Activated CD8-positive, alpha-beta memory T cell treated with anti-CD3 and anti-CD28 coated beads for 24 hours (primary cell): ENCODE data around the gene MARCHF11.
A peak's percentile ranks its signal among the peaks of the same experiment; 100 is the strongest.

Experiments
- DNase-seq: peaks from one replicate; pipeline ENCODE4 v3.0.0-alpha.2; 2020

Gene MARCHF11, protein sequence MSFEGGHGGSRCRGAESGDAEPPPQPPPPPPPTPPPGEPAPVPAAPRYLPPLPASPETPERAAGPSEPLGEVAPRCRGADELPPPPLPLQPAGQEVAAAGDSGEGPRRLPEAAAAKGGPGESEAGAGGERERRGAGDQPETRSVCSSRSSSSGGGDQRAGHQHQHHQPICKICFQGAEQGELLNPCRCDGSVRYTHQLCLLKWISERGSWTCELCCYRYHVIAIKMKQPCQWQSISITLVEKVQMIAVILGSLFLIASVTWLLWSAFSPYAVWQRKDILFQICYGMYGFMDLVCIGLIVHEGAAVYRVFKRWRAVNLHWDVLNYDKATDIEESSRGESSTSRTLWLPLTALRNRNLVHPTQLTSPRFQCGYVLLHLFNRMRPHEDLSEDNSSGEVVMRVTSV

DNA sequence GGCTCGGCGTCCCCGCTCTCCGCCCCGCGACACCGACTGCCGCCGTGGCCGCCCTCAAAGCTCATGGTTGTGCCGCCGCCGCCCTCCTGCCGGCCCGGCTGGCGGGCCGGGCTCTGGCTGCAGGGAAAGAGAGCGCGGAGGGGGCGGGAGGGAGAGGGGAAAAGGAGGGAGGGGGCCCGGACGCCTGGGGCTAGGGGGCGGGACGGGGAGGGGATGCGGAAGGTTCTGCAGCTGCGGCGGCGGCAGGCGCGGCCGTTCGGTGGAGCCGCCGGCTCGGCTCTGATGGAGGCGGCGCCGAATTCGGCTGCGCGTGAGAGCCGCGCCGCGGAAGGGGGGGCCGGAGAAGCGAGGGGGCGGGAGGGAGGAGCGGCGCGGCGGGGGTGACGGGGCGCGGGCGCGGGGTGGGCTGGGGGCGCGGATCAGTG, at the start of gene MARCHF11:
MARCHF11 (minus strand) TSS at position 281 of the 425 bp plus-strand sequence; CDS start at position 65, 216 bp downstream.
- DNase-seq: no peak

DNA sequence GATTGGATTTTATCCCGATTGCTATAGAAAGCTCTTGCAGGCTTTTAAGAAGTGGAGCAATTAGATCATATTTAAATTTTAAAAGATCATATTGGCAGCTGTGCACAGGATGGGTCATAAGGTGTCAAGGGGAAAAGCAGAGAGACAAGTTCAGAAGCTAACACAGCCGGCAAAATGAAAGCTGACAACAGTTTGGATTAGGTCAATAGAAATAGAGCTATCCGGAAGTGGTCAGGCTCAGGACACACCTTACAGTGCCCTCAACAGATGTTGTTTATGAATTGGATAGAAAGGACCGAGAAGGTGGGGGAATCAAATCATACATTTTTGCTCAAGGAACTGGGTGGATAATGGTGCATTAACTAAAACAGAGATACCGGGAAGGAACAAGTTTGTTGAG, 46.3 kb upstream of the MARCHF11 start:
- DNase-seq: no peak

DNA sequence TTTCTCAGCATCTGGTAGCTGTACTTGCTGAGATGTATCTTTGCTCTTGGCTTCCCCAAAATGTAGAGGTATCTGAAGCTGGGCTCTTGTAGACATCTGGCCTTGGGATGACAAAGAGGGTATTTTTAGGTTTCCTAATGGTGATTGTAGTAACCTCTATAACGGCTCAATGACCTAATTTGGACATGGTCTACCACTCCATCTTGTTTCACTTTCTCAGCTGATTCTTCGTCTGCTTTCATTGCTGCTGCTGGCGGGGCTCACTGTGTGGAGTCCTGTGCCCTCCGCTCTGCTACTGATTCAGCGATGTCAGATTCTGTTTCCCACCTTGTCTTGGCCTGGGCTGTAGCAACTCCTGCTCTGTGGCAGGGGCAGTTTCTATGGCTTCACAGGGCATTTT, 12.7 kb upstream of the MARCHF11 start:
- no peak for DNase-seq

DNA sequence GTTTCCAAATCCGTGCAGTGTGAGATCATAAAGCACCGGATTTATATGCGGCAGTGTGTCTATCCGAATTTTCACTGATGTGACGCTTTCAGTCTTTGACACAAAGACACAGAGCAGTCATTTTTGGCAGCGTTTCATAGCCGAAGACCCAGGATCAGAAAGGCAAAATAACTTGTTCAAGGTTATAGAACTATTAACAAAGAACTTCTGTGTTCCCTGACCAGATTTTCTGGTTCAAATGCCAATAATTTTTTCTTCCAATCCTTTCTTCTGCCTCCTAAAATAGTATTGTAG, 1.1 kb upstream of the MARCHF11 start:
- no peak for DNase-seq

DNA sequence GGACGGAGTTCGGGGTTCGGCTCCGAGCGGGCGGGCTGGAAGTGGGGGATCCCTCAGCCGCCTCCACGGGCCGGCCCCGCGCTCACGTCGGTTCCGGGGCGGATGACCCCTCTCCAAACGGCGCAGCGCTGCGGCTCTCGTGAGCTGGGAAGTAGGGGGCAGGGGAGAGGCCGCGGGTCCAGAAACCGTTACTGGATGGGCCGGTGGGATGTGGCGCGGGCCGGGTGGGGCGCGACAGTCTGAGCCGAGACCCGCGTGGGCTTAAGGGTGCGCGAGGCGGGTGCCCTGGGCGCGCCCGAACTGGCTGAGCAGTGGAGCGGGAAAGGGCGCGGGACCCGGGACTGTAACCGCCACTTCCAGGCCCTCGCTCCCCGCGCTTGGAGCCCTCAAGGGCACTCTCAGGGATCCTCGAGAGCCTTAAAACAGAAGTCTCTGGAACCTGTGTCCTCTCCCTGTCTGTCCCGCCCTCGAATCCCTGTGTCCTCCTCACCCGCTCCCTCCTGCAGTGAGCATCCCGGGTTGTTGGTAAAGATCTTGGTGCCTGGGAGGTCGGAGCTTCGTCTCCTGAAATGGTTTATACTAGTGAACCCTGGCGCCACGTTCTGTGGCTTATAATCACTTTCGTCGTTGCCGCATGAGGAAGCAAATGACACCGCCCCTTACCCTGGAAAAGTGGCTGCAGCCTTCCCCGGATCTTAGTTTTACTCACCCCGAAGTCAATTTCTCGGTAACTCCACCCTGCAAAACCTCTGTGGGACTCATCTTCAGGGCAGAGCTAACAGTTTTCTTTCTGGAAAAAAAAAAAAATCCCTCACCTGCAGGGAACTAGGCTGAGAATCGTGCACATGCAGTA, 571 bp upstream of the MARCHF11 start:
- no peak for DNase-seq

DNA sequence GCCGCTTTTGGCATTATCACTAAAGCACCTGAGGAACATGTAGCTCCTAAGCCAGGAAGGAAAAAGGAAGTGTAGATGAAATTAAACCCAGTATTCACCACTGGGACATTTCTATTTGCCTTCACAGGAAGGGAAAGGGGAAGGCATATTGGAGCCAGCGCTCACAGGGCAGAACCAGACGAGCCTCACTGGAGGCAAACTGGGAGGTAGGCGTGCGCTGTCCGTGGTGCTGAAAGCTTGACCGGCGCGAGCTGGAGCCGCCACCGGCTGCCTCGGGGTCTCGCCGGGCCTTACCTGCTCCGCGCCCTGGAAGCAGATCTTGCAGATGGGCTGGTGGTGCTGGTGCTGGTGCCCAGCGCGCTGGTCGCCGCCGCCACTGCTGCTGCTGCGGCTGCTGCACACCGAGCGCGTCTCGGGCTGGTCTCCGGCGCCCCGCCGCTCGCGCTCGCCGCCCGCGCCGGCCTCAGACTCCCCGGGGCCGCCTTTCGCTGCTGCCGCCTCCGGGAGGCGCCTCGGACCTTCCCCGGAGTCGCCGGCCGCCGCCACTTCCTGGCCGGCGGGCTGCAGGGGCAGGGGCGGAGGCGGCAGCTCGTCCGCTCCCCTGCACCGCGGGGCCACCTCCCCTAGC, 732 bp downstream of the MARCHF11 start:
- DNase-seq: peak; percentile 62

DNA sequence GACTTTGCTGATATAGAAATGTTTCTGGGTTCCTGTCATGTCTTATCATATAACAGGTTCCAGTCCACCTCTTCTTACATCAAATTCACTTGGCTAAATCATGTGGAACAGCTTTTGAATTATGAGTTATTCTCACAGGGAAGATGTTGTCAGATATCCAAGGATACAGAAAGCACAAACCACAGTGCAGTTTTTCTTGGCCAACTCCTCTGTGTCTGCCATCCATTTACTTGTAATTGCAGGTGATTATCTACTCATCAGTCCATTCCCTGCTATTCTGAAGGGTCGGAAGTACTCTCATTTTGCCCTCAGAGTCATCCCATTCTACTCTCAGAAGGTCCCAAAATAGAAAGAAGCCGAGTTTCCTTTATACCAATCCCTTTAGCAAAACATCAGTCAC, 10.0 kb downstream of the MARCHF11 start:
- no peak for DNase-seq

DNA sequence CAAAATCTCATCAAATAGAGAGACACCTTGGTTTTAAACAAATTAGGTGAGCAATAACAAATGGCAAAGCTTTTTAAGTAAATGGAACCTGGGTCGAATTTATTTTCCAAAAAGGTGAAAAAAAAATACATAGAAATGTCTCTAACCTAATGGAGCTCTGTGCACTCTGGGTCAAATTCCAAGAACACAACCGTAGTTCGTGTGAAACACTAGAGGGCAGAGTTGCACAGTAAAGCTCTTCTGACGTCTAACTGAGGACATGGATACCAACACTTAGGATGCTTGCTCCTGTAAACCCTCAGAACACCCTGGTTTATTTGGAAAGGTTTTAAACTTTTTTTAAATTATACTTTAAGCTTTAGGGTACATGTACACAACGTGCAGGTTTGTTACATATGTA, 18.9 kb downstream of the MARCHF11 start:
- DNase-seq: no peak

DNA sequence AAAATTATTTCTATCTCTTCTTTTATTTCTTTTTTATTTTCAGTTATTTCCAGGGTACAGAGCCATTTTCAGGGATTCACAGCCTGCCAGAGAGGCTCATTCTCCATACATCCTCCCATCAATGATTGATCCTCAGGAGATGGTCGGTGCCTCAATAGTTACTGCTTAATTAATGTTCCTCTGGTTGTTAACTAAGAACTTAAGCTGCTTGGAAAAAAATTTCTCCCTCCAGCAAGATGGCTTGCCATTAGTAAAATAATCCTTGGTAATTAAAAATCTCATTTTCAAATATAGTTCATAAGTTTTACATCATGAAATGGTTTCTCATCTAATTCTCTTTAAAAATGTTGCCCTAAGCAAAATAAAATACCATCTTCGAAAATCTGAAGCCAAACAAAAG, 20.0 kb downstream of the MARCHF11 start:
- no peak for DNase-seq

DNA sequence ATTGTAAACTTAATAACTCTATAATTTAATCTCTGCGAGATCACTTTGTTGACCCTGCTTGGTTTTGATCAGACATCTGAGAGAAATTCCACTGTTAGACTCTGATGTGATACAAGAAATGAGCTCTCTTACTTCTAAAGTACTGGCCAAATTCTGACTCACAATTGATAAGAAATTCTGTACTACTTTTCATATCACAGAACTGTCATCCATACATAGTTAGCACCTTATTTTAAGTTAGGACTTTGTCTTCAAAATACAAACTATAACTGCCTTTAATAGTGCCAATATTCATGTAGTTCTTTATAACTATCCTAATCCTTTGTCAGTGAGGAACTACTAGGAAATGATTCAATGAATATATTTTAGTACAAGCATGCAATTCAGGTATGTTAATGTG, 23.4 kb downstream of the MARCHF11 start:
- no peak for DNase-seq

DNA sequence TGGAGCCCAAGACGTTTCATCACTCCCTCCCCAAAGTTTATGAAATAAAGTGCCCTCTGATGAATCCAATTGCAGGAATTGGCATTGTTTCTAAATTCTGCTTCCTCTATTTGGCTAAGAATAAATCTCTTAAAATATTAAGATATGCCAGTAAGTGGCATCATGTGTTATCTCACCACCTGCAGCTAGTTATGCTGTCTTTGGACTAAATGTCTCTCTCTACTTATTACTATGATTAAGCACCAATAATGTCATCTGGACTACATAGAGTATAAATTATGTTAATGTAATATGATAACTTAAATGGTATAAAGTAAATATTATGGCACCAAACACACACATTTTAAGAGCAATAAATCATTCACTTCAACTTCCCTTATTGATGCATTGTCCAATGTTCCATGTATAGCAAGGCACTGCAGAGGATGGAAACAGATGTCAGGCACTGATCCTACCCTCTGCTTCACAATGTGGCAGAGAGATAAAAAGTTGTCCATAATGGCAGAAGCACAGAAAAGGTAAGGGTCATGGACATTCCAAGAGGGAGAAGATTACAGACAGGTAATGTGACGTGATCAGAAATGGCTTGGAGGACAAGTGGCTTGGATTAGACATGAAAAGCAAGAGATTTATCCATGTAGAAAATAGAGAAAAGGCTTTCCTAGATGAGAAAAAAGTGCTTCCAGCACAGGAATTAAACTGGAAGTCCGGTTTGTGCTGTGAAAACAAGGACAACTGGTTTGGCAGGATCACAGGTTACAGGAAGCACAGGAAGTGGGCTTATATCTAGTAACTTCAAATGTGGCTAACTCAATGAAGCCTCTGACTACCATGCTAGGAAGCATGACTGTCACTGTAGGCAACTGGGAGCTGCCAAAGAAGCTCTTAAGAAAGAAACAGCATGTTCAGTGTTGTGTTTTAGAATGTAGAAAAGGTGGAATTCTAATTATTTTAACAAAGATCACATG, 26.7 kb downstream of the MARCHF11 start:
- DNase-seq: no peak

DNA sequence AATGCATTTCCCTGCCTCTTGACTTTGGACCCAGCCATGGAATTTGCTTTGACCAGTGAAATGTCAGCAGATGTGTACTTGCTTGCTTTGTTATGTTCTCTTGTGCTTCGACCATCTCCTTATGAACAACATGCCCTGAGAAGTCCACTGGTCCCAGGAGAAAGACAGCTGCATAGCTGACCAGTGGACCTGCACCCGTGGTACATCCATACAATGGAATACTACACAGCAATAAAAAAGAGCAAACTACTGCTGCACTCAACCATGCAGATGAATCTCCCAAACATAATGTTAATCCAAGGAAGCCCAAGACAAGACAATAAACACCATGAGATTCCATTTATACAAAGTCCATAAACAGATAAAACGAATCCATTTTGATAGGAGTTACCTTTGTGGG, 30.0 kb downstream of the MARCHF11 start:
- no peak for DNase-seq

DNA sequence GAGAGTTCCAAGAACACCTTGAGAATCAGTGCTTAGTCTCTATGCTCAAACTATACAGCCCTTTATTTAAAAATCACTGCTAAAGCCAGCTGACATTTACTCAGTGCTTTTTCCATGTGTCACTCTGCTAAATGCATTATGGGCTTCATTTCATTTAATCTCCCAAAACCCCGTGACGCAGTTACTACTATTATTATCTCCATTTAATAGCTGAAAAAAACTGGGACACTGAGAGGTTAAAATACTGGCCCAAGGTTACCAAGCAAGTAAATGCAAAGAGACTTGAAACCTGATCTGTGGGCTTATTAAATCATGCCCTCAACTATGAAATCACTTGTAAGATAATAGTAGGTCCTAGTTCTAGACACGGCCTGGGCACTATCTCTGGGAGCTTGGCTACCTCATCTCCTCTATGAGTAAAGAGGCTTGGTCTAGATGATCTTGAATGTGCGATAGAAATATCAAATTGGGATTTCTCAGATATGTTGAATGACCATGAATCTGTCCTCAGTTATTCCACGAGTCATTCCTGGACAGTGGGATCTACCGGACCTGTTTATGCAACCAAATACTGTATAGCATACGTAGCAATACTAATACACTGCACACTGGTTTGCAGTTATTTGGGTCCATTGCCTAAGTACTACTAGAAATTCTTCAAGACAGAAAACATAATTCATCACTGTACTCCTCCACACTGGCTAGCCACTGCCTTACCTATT, 32.3 kb downstream of the MARCHF11 start:
- DNase-seq: no peak

DNA sequence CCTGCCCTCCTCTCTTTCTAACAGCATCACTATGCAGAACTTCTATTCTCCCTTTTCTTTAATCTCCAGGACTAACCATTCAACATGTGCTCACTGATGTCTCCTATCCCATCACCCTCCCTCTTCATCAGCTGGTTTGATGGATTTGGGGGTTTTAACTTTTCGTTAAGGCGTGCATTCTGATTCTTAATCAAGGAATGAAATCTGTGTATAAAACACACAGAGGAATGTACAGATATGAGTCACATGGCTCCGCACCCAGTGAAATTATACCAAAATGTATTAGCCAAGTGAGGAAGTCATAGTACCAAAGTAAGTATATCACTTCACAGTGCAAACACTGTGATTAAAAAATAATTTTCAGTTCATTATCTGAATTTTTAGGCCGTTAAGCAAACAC, 35.2 kb downstream of the MARCHF11 start:
- no peak for DNase-seq

DNA sequence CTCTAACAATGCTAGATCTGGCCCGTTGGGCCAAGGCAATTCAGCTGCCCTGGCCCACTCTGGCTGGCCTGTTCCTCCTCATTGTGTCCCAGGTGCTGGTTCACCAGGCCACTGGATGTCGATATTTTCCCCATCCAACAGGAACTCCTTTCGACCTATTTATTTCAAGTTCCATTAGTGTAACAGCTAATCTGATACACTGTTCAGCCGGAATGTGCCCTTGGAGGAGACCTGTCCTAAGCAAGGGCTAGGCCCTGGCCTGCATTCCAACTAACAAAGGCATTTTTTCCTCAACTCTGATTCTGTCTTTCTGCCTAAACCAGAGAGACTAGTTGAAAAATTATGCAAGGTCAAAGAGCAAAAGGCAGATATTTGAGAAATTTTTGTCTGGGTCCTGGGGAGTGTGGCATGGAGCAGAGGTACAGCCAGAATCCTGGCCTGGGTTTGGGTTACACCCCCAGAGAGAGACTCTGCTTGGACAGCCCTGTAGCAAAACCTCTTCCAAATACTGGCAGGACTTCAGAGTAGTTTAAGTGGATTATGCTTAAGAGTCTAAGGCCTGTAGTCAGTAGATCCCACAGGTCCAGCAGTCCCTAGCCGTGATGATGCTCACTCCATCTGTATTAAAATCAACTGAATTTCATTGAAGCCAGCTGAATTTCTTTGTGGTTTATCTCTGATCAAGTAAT, 36.1 kb downstream of the MARCHF11 start:
- no peak for DNase-seq

DNA sequence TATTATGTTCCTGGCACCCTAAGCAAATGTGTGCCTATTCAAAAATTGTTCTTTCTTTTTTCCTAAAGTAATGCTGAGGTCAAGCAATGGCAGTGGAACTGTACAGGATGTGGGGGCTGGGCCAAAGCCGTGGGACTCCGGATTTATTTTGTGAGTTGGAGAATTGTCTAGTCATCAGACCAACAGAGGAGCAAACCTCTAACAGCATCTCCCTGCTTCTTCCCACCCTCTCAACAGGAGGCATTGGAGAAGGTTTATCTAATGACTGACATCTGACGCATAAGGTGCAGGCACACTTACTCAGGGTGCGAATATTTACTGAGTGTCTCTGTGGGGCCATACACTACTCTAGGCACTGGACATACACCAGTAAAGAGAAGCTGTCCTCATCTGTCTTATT, 38.6 kb downstream of the MARCHF11 start:
- DNase-seq: no peak

DNA sequence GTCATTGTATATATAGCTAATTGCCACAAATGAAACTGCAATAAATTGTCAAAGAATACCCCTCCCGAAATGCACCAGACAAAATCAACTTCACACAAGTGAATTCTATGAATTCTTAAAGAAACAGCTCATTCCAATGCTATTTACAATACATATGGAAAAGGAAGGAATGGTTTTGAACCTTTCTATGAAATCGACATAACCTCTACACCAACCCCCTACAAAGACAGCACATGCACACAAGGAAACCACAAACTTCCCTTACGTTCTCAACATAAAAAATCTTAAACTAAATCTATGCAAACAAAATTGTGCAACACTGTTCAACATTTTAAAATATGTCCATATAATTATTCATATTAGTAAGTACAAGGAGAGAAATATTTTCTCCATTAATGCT, 39.2 kb downstream of the MARCHF11 start:
- no peak for DNase-seq

DNA sequence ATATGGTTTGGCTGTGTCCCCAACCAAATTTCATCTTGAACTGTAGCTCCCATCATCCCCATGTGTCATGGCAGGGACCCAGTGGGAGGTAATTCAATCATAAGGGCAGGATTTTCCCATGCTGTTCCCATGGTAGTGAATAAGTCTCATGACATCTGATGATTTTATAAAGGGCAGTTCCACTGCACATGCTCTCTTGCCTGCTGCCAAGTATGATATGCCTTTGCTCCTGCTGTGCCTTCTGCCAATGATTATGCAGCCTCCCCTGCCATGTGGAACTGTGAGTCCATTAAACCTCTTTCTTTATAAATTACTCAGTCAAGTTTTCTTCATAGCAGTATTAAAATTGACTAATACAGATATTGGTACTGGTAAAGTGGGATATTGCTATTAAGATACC, 42.4 kb downstream of the MARCHF11 start:
- DNase-seq: no peak

DNA sequence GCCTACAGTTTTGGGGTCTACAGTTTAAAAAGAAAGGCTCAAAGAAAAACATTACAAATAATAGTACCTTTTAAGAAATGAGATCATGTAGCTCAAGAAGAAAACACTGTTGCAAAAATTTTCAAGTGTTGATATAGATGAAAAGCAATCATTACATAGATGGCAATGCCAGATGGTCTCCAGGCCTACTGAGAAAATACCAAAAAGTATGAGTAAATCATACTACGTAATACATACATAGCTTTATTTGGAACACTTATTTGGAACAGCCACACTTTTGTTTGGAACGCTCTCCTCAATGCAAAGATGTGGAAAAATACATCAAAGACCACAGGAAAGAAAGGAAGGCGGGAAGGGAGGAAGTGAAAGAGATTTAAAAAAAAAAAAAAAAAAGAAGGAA, 44.1 kb downstream of the MARCHF11 start:
- DNase-seq: no peak

DNA sequence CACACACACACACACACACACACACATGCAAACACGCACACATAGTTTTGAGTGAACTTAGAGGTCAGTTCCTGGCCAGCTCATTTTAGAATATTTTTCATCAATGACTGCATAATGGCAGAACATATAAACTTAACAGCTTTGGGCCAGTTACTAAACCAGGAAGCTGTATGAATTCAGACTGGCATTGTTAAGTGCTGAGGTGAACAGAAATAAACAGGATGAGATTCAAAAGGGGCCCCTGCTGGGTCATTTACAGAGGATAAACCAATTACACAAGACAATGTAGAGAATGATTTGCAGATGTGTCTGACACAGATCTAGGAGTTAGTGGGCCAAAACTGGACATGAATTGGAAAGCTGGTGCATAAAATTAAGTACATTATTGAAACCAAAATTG, 44.6 kb downstream of the MARCHF11 start:
- no peak for DNase-seq

DNA sequence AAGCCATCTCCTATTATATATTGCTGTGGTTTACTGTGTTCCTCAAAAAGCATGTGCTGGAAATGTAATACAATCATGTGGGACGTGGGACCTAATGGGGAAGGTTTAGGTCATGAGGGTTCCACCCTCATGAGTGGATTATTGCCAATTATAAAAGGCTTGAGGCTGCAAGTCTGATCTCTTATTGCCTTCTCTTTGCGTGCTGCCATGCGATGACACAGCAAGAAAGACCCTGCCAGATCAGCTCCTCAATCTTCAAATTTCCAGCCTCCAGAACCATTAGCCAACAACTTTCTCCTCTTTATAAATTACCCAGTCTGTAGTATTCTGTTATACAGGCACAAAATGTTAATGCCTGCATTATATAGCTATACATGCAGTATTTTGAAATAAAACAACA, 45.4 kb downstream of the MARCHF11 start:
- DNase-seq: no peak
